Heart left ventricle (tissue), 13 donors: ENCODE data around the gene NLRP6.

Experiments
- CTCF ChIP-seq, 12 donors: fragments of 200-600 bp; sonication (generic) in 4 of 12; IDR thresholded peaks; one replicate each; pipeline versions ENCODE4 v1.5.0 to v1.8.0; 2018 to 2022; ENCODE audit warnings: antibody characterized with exemption in 12 of 12, mild to moderate bottlenecking in 5 of 12
- POLR2A ChIP-seq, 2 donors: fragments of 450-650 bp; IDR thresholded peaks; one replicate each; pipeline ENCODE4 v1.6.1; 2017; ENCODE audit warnings: antibody characterized with exemption in 2 of 2, mild to moderate bottlenecking in 2 of 2, moderate library complexity in 2 of 2
- donor health status: ischemic (EF 13 %, LVEDD 7.1; RV severe dilation, severe dysfunction).
- donor health status: DM: no; HTN: yes; CAD: no.
- donor health status: DM: no; HTN: no; CAD: no.
- donor health status: ischemic (EF 25% LVEDD 6.9; RV normal size, moderate dysfunction).
- donor health status: ischemic (EF 25% LVEDD 5.7; RV mildly dilated, moderate dysfunction).
- donor health status: ischemic (EF 35%, LVEDD 5.7; RV mildly dilated, moderate dysfunction).
- donor health status: nonischemic (EF 11% LVEDD 7.7; RV severe dilation, severe dysfunction).
- donor health status: DM: yes; HTN: yes; CAD: no.
- donor health status: PGD.
- donor health status: ischemic (EF 29% LVEDD 5.4; RV normal size, mild dysfunction).
- donor health status: nonischemic (EF 23%, LVEDD 6.1; RV moderate dilation, normal function).

- TF ChIP-seq POLR2A (IDR thresholded peaks at IDR 0.05) (no peak), CTCF (IDR thresholded peaks at IDR 0.05) (no peak)
Observed at GRCh38 chr11:269146-269890, 8.9 kb upstream of the NLRP6 start.
